GM23338 (cell line): ENCODE results near the gene BTC. TPM values are rescaled to one million over a fixed set of nuclear protein-coding genes. Genes with fewer than 3 reads are reported as not detected.
"Not testable (repeated sequence)": the region's sequence is repeated elsewhere in the genome, so short reads cannot be mapped to it uniquely, and the experiment has no call there.

ENCODE experiments used
- ATAC-seq: fragments of 200-7000 bp; cut with Tn5 transposase; 3 replicates; pipeline ENCODE4 v1.9.1; 2020
- DNase-seq: peaks from one replicate; pipeline ENCODE4 v3.0.0-alpha.2; 2015; ENCODE audit warnings: low spot score
- H2AFZ ChIP-seq: fragments of 200-600 bp; sonication (generic); 2 replicates; pipeline ENCODE4 v1.8.0; 2016; ENCODE audit warnings: antibody characterized with exemption, mild to moderate bottlenecking, moderate library complexity
- H3F3A ChIP-seq: fragments of 200-600 bp; sonication (generic); replicated peaks from 2 replicates; pipeline ENCODE4 v1.8.0; 2017; ENCODE audit warnings: antibody characterized with exemption, mixed run types, low read depth
- H3K27ac ChIP-seq: fragments of 200-600 bp; sonication (generic); 2 replicates; pipeline ENCODE4 v1.6.1; 2016; ENCODE audit warnings: low read depth
- H3K27me3 ChIP-seq: fragments of 200-600 bp; sonication (generic); 2 replicates; pipeline ENCODE4 v1.8.0; 2016; ENCODE audit warnings: mild to moderate bottlenecking, mixed run types, moderate library complexity; ENCODE audit not compliant: insufficient read depth
- H3K36me3 ChIP-seq: fragments of 200-600 bp; sonication (generic); 2 replicates; pipeline ENCODE4 v1.8.0; 2016; ENCODE audit warnings: mild to moderate bottlenecking; ENCODE audit not compliant: insufficient read depth
- H3K4me1 ChIP-seq: fragments of 200-600 bp; sonication (generic); 2 replicates; pipeline ENCODE4 v1.8.0; 2016; ENCODE audit warnings: mild to moderate bottlenecking, moderate library complexity; ENCODE audit not compliant: insufficient read depth
- H3K4me2 ChIP-seq: fragments of 200-600 bp; sonication (generic); 2 replicates; pipeline ENCODE4 v1.7.1; 2017; ENCODE audit warnings: mixed run types
- H3K4me3 ChIP-seq: fragments of 200-600 bp; sonication (generic); 2 replicates; pipeline ENCODE4 v1.6.1; 2016; ENCODE audit warnings: mixed run types
- H3K79me2 ChIP-seq: fragments of 200-600 bp; sonication (generic); replicated peaks from 2 replicates; pipeline ENCODE4 v1.8.0; 2017; ENCODE audit warnings: mild to moderate bottlenecking; ENCODE audit not compliant: insufficient read depth
- H3K9me2 ChIP-seq: fragments of 200-600 bp; sonication (generic); 2 replicates; pipeline ENCODE4 v1.8.0; 2017; ENCODE audit not compliant: insufficient read depth
- H4K20me1 ChIP-seq: fragments of 200-600 bp; sonication (generic); replicated peaks from 2 replicates; pipeline ENCODE4 v1.8.0; 2017; ENCODE audit warnings: mild to moderate bottlenecking; ENCODE audit not compliant: insufficient read depth
- H3K27ac Mint-ChIP-seq: 2 replicates; pipeline ENCODE4 v1.8.0; 2020; ENCODE audit warnings: inconsistent platforms, mild to moderate bottlenecking, moderate library complexity, mixed read lengths
- H3K27me3 Mint-ChIP-seq: 3 replicates; pipeline ENCODE4 v1.8.0; 2022; ENCODE audit warnings: low read depth, mild to moderate bottlenecking, moderate library complexity, mixed read lengths, inconsistent platforms; ENCODE audit not compliant: insufficient read depth, poor library complexity
- H3K36me3 Mint-ChIP-seq: 3 replicates; pipeline ENCODE4 v1.8.0; 2021; ENCODE audit warnings: low read depth, mild to moderate bottlenecking, inconsistent platforms, moderate library complexity, mixed read lengths
- H3K4me1 Mint-ChIP-seq: 3 replicates; pipeline ENCODE4 v1.8.0; 2020; ENCODE audit warnings: mild to moderate bottlenecking, inconsistent platforms, mixed read lengths
- H3K4me3 Mint-ChIP-seq: 3 replicates; pipeline ENCODE4 v1.8.0; 2021; ENCODE audit warnings: moderate library complexity, mild to moderate bottlenecking, inconsistent platforms, mixed read lengths
- H3K9me3 Mint-ChIP-seq: 3 replicates; pipeline ENCODE4 v1.8.0; 2020; ENCODE audit warnings: moderate library complexity, mild to moderate bottlenecking, inconsistent platforms, mixed read lengths
- EZH2 ChIP-seq: fragments of 200-600 bp; sonication (generic); IDR thresholded peaks from one replicate; pipeline ENCODE4 v1.8.0; 2017; ENCODE audit warnings: antibody characterized with exemption, mild to moderate bottlenecking, low read depth; ENCODE audit not compliant: unreplicated experiment
- EZH2phosphoT487 ChIP-seq: fragments of 200-600 bp; sonication (generic); IDR thresholded peaks from one replicate; pipeline ENCODE4 v1.8.1; 2018; ENCODE audit warnings: antibody characterized with exemption; ENCODE audit not compliant: unreplicated experiment
- NANOG ChIP-seq: IDR thresholded peaks from 2 replicates; pipeline ENCODE4 v1.6.1; 2016; ENCODE audit warnings: antibody characterized with exemption, borderline replicate concordance
- POLR2AphosphoS5 ChIP-seq: IDR thresholded peaks from 2 replicates; pipeline ENCODE4 v1.6.1; 2016; ENCODE audit warnings: antibody characterized with exemption, low read depth
- STAT1 ChIP-seq: IDR thresholded peaks from one replicate; pipeline ENCODE4 v1.6.1; 2016; ENCODE audit warnings: antibody characterized with exemption; ENCODE audit not compliant: unreplicated experiment
- ZNF331 ChIP-seq: fragments of 250-450 bp; sonication (Bioruptor Pico); IDR thresholded peaks from 2 replicates; pipeline ENCODE4 v1.5.0; 2020; ENCODE audit warnings: low read depth, mild to moderate bottlenecking, moderate library complexity
- polyA plus RNA-seq: library from polyadenylated mRNA; unstranded; fragments of >200 nt; fragmentation: Nextera tagmentation; extraction: Ambion mirVana; gene quantifications from 2 replicates; pipeline ENCODE4 v1.2.1, GENCODE V29; 2016
- total RNA-seq: library from RNA; depleted of rRNA; stranded (reverse); fragments of >200 nt; shearing (Covaris generic); gene quantifications from 2 replicates; pipeline ENCODE4 v1.2.3, GENCODE V29; 2014
- TF ChIP-seq, protein P1 (sequence below): fragments of 250-450 bp; sonication (Bioruptor Pico); IDR thresholded peaks from 2 replicates; pipeline ENCODE4 v1.5.0; 2020; ENCODE audit warnings: mild to moderate bottlenecking, moderate library complexity
- TF ChIP-seq, protein P2 (sequence below), 2 experiments: fragments of 200-600 bp in 1 of 2; sonication (generic) in 1 of 2; conservative IDR thresholded peaks; 2 replicates each; pipeline versions ENCODE4 v1.5.1 to v1.6.1; 2016 to 2017; ENCODE audit warnings: antibody characterized with exemption in 2 of 2, low read depth in 2 of 2, mild to moderate bottlenecking in 2 of 2, moderate library complexity in 1 of 2
- TF ChIP-seq, protein P3 (sequence below): IDR thresholded peaks from 2 replicates; pipeline ENCODE4 v1.6.1; 2016; ENCODE audit warnings: antibody characterized with exemption

The BTC gene
- total and polyA plus RNA-seq, 2 experiments from 2014 or later: 0.18 to 0.59 TPM

DNA sequence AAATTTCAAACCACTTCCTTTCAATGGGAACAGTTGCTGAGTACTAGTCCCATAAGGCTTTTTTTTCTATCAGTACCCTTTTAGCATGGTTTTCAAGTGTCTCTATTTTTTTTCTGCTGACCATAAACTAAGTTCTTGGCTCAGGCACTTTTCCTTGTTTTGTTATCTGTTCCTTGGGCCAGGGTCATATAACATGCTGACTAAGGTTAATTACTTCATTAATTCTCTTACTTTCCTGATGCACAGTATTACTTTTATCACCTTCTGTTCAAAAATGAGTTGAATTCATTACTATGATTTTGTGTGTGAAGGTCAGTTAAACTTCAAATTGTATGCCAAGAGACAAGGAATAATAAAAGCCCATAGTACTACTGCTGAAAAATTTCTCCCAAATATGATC lies 19.7 kb upstream of the BTC start:
- H3K79me2 ChIP-seq: no peaks in the 10 kb centered on the region
- no peak overlapping the region for H3K4me2 ChIP-seq
- no peaks in the 10 kb centered on the region for H3K9me2 ChIP-seq
- Mint-ChIP-seq H3K36me3 (no peaks in the 10 kb centered on the region), H3K4me1 (no peaks in the 10 kb centered on the region), H3K4me3 (no peak overlapping the region), H3K27ac (no peak overlapping the region), H3K9me3 (no peaks in the 10 kb centered on the region), H3K27me3 (peaks cover 2% of the 10 kb centered on the region)
- no peaks in the 10 kb centered on the region for H3K36me3 ChIP-seq
- no peaks in the 10 kb centered on the region; the same call in 1 of the 2 replicates for H4K20me1 ChIP-seq
- no peaks in the 10 kb centered on the region for H3F3A ChIP-seq
- ATAC-seq (no peak), DNase-seq (no peak)
- H3K27ac ChIP-seq: no peak overlapping the region
- no peaks in the 10 kb centered on the region for H3K27me3 ChIP-seq
- no peaks in the 10 kb centered on the region for H3K4me1 ChIP-seq
- H2AFZ ChIP-seq: no peak overlapping the region
- no peak overlapping the region for H3K4me3 ChIP-seq
- TF ChIP-seq NANOG: no peak

DNA sequence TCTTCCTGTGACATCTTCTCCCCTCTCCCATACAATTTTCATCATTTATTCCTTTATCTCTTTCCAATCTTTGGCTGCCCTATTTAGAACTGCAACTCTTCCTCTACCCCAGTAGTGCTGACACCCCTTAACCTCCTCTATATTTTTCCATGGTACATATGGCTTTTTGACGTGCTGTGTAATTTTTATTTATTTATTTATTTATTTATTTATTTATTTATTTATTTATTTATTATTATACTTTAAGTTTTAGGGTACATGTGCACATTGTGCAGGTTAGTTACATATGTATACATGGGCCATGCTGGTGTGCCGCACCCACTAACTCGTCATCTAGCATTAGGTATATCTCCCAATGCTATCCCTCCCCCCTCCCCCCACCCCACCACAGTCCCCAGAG lies 17.7 kb upstream of the BTC start:
- H3K36me3 Mint-ChIP-seq, H4K20me1 ChIP-seq, H3K4me1 Mint-ChIP-seq, H3K79me2 ChIP-seq, H3K4me3 Mint-ChIP-seq, DNase-seq, H3K4me2 ChIP-seq, H3K36me3 ChIP-seq, H3K27me3 ChIP-seq, H2AFZ ChIP-seq, H3K4me3 ChIP-seq, H3K27me3 Mint-ChIP-seq, H3K9me3 Mint-ChIP-seq, H3K4me1 ChIP-seq, ATAC-seq, H3K9me2 ChIP-seq, H3K27ac ChIP-seq, H3K27ac Mint-ChIP-seq, H3F3A ChIP-seq: not testable (repeated sequence)

DNA sequence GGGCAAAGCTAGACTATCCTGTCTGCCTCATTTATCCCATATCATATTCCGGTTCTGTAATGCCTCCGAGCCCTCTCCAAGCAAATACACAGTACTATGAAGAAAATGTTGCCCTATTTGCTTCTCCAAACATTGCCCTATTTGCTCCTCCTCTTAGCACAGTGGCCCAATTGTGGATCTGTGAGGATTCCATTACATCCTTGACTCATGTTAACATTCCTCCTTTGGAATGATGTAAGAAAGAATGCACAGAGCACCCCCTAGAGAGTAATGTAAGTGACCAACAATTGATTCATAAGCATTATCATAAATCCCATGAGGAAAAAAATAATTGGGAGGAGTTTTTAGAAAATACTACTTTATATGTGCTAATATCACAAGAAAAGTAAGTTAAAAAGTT lies 11.3 kb upstream of the BTC start:
- H3K4me1 Mint-ChIP-seq: no peaks in the 10 kb centered on the region
- no peaks in the 10 kb centered on the region for H3K9me3 Mint-ChIP-seq
- Histone ChIP-seq H3K27me3 (no peaks in the 10 kb centered on the region), H3F3A (no peaks in the 10 kb centered on the region), H3K27ac (no peak overlapping the region), H2AFZ (no peak overlapping the region), H3K4me1 (no peaks in the 10 kb centered on the region), H3K36me3 (no peaks in the 10 kb centered on the region), H3K4me3 (no peak overlapping the region), H3K79me2 (no peaks in the 10 kb centered on the region), H3K9me2 (no peaks in the 10 kb centered on the region), H3K4me2 (no peak overlapping the region), H4K20me1 (no peaks in the 10 kb centered on the region)
- H3K36me3 Mint-ChIP-seq: no peaks in the 10 kb centered on the region
- no peaks in the 10 kb centered on the region for H3K27me3 Mint-ChIP-seq
- DNase-seq (peak; percentile 17), ATAC-seq (no peak)
- no peak overlapping the region for H3K27ac Mint-ChIP-seq
- H3K4me3 Mint-ChIP-seq: no peak overlapping the region
- no peak for TF ChIP-seq EZH2
- TF ChIP-seq NANOG: no peak
- TF ChIP-seq, protein P1, sequence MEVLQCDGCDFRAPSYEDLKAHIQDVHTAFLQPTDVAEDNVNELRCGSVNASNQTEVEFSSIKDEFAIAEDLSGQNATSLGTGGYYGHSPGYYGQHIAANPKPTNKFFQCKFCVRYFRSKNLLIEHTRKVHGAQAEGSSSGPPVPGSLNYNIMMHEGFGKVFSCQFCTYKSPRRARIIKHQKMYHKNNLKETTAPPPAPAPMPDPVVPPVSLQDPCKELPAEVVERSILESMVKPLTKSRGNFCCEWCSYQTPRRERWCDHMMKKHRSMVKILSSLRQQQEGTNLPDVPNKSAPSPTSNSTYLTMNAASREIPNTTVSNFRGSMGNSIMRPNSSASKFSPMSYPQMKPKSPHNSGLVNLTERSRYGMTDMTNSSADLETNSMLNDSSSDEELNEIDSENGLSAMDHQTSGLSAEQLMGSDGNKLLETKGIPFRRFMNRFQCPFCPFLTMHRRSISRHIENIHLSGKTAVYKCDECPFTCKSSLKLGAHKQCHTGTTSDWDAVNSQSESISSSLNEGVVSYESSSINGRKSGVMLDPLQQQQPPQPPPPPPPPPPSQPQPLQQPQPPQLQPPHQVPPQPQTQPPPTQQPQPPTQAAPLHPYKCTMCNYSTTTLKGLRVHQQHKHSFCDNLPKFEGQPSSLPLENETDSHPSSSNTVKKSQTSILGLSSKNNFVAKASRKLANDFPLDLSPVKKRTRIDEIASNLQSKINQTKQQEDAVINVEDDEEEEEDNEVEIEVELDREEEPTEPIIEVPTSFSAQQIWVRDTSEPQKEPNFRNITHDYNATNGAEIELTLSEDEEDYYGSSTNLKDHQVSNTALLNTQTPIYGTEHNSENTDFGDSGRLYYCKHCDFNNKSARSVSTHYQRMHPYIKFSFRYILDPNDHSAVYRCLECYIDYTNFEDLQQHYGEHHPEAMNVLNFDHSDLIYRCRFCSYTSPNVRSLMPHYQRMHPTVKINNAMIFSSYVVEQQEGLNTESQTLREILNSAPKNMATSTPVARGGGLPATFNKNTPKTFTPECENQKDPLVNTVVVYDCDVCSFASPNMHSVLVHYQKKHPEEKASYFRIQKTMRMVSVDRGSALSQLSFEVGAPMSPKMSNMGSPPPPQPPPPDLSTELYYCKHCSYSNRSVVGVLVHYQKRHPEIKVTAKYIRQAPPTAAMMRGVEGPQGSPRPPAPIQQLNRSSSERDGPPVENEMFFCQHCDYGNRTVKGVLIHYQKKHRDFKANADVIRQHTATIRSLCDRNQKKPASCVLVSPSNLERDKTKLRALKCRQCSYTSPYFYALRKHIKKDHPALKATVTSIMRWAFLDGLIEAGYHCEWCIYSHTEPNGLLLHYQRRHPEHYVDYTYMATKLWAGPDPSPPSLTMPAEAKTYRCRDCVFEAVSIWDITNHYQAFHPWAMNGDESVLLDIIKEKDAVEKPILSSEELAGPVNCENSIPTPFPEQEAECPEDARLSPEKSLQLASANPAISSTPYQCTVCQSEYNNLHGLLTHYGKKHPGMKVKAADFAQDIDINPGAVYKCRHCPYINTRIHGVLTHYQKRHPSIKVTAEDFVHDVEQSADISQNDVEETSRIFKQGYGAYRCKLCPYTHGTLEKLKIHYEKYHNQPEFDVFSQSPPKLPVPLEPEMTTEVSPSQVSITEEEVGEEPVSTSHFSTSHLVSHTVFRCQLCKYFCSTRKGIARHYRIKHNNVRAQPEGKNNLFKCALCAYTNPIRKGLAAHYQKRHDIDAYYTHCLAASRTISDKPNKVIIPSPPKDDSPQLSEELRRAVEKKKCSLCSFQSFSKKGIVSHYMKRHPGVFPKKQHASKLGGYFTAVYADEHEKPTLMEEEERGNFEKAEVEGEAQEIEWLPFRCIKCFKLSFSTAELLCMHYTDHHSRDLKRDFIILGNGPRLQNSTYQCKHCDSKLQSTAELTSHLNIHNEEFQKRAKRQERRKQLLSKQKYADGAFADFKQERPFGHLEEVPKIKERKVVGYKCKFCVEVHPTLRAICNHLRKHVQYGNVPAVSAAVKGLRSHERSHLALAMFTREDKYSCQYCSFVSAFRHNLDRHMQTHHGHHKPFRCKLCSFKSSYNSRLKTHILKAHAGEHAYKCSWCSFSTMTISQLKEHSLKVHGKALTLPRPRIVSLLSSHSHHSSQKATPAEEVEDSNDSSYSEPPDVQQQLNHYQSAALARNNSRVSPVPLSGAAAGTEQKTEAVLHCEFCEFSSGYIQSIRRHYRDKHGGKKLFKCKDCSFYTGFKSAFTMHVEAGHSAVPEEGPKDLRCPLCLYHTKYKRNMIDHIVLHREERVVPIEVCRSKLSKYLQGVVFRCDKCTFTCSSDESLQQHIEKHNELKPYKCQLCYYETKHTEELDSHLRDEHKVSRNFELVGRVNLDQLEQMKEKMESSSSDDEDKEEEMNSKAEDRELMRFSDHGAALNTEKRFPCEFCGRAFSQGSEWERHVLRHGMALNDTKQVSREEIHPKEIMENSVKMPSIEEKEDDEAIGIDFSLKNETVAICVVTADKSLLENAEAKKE (CRISPR knock-in tag): no peak
- TF ChIP-seq EZH2phosphoT487: no peak
- TF ChIP-seq, protein P2, sequence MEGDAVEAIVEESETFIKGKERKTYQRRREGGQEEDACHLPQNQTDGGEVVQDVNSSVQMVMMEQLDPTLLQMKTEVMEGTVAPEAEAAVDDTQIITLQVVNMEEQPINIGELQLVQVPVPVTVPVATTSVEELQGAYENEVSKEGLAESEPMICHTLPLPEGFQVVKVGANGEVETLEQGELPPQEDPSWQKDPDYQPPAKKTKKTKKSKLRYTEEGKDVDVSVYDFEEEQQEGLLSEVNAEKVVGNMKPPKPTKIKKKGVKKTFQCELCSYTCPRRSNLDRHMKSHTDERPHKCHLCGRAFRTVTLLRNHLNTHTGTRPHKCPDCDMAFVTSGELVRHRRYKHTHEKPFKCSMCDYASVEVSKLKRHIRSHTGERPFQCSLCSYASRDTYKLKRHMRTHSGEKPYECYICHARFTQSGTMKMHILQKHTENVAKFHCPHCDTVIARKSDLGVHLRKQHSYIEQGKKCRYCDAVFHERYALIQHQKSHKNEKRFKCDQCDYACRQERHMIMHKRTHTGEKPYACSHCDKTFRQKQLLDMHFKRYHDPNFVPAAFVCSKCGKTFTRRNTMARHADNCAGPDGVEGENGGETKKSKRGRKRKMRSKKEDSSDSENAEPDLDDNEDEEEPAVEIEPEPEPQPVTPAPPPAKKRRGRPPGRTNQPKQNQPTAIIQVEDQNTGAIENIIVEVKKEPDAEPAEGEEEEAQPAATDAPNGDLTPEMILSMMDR (conservative IDR thresholded peaks at IDR 0.05; ENCODE audit: low read depth in 2 of 2): no peak
- no peak for TF ChIP-seq POLR2AphosphoS5
- no peak for TF ChIP-seq STAT1
- TF ChIP-seq ZNF331: no peak
- TF ChIP-seq, protein P3, sequence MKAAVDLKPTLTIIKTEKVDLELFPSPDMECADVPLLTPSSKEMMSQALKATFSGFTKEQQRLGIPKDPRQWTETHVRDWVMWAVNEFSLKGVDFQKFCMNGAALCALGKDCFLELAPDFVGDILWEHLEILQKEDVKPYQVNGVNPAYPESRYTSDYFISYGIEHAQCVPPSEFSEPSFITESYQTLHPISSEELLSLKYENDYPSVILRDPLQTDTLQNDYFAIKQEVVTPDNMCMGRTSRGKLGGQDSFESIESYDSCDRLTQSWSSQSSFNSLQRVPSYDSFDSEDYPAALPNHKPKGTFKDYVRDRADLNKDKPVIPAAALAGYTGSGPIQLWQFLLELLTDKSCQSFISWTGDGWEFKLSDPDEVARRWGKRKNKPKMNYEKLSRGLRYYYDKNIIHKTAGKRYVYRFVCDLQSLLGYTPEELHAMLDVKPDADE: no peak
